Chondrocyte (in vitro differentiated cells): ENCODE data around the gene MMP15. TPM values are rescaled to one million over a fixed set of nuclear protein-coding genes. Genes with fewer than 3 reads are reported as not detected.

Source experiments
- DNase-seq: peaks from one replicate; pipeline ENCODE4 v3.0.0; 2021; ENCODE audit warnings: mixed read lengths, low spot score
- H3K27ac Mint-ChIP-seq: one replicate; pipeline ENCODE4 v1.8.0; 2021; ENCODE audit warnings: mild to moderate bottlenecking, moderate library complexity, mixed read lengths; ENCODE audit not compliant: unreplicated experiment
- H3K27me3 Mint-ChIP-seq: 2 replicates; pipeline ENCODE4 v1.8.0; 2021; ENCODE audit warnings: low read depth, mixed read lengths
- H3K36me3 Mint-ChIP-seq: 2 replicates; pipeline ENCODE4 v1.8.0; 2021; ENCODE audit warnings: low read depth, mixed read lengths
- H3K4me1 Mint-ChIP-seq: 2 replicates; pipeline ENCODE4 v1.8.0; 2021; ENCODE audit warnings: low read depth, mild to moderate bottlenecking, mixed read lengths
- H3K4me3 Mint-ChIP-seq: one replicate; pipeline ENCODE4 v1.8.0; 2021; ENCODE audit warnings: mild to moderate bottlenecking, moderate library complexity, mixed read lengths; ENCODE audit not compliant: unreplicated experiment
- H3K9me3 Mint-ChIP-seq: 2 replicates; pipeline ENCODE4 v1.8.0; 2021; ENCODE audit warnings: low read depth, mixed read lengths
- total RNA-seq: library from RNA; stranded (reverse); gene quantifications from 3 replicates; pipeline ENCODE4 v1.2.1, GENCODE V29; 2021
- TF ChIP-seq, protein P1 (sequence below): fragments of 200-600 bp; sonication (generic); IDR thresholded peaks from 2 replicates; pipeline ENCODE4 v1.5.0; 2021; ENCODE audit warnings: antibody characterized with exemption, mild to moderate bottlenecking, moderate library complexity

MMP15 gene
- total RNA-seq, 1 donor from 2014 or later: 12.0 TPM

DNA sequence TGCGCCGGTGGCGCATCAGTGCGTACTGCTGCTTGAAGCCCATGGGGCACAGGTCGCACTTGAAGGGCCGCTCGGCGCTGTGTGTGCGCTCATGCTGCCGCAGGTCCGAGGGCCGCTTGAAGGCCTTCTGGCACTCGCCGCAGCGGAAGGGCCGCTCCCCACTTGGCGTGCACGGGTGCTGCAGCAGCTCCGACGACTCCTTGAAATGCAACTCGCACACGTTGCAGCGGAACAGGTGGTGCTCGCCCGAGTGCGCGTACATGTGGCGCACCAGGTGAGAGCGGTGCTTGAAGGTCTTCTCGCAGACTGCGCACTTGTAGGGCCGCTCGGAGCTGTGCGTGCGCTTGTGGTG is 28.4 kb upstream of the MMP15 start:
- TF ChIP-seq, protein P1, sequence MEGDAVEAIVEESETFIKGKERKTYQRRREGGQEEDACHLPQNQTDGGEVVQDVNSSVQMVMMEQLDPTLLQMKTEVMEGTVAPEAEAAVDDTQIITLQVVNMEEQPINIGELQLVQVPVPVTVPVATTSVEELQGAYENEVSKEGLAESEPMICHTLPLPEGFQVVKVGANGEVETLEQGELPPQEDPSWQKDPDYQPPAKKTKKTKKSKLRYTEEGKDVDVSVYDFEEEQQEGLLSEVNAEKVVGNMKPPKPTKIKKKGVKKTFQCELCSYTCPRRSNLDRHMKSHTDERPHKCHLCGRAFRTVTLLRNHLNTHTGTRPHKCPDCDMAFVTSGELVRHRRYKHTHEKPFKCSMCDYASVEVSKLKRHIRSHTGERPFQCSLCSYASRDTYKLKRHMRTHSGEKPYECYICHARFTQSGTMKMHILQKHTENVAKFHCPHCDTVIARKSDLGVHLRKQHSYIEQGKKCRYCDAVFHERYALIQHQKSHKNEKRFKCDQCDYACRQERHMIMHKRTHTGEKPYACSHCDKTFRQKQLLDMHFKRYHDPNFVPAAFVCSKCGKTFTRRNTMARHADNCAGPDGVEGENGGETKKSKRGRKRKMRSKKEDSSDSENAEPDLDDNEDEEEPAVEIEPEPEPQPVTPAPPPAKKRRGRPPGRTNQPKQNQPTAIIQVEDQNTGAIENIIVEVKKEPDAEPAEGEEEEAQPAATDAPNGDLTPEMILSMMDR: no peak
- Mint-ChIP-seq H3K4me1 (peaks cover 27% of the 10 kb centered on the region), H3K4me3 (no peak overlapping the region), H3K36me3 (peaks cover 5% of the 10 kb centered on the region), H3K27ac (no peak overlapping the region), H3K27me3 (no peaks in the 10 kb centered on the region), H3K9me3 (no peaks in the 10 kb centered on the region)
- DNase-seq: peak; percentile 91

DNA sequence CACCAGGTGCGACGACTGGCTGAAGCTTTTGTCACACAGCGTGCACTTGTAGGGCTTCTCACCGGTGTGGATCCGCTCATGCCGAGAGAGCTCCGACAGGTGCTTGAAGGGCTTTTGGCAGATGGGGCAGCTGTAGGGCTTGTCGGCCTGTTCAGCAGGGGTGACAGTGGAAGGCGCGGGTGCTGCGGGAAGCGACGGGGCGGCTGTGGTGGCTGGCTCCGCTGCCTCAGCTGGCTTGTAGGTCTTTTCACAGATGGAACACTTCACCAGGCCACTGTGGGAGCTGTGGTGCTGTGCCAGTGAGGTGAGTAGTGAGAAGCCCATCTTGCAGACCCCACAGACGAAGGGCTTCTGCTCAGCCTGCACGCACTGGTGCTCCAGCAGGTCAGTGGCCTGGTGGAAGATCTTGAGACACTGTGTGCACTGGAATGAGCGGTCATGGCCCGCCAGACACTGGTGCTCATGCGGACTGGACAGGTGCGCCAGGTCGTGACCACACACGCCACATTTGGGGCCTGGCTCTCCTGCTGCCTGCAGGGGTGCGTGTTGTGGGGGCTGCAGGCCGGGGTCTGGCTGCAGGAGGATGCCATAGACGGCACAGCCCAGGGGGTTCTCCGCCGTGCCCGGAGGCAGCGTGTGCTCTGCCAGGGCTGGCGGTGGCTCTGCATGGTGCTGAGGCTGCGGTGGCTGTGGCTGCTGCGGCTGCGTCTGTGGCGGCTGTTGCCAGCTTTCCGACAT is 27.9 kb upstream of the MMP15 start:
- H3K4me3 Mint-ChIP-seq: no peak overlapping the region
- no peaks in the 10 kb centered on the region for H3K9me3 Mint-ChIP-seq
- H3K36me3 Mint-ChIP-seq: peaks cover 7% of the 10 kb centered on the region
- TF ChIP-seq, protein P1: no peak
- DNase-seq: peak; percentile 90
- H3K27me3 Mint-ChIP-seq: no peaks in the 10 kb centered on the region
- H3K27ac Mint-ChIP-seq: peak overlapping the region; percentile 27
- H3K4me1 Mint-ChIP-seq: peaks cover 27% of the 10 kb centered on the region

DNA sequence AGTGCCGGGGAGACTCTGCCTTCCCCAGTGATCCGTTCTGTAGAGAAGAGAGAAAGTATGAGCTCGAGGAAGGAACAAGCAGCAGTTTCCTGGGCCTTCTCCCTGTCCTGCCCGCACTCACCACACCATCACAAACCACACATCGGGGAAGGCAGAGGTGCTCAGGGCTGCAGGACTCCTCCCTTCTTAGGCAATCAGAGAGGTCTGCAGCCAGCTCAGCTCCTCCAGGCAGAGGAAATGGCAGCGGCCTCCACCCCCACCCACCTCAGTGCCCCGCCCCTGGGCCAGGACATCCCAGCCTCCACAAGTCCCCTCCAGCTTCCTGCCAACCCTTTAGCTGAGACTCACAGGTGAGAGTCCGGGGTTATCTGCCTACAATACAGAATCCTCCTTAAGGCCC is 27.1 kb upstream of the MMP15 start:
- DNase-seq: peak; percentile 65
- Mint-ChIP-seq H3K4me1 (peaks cover 27% of the 10 kb centered on the region), H3K27ac (no peak overlapping the region), H3K36me3 (peaks cover 7% of the 10 kb centered on the region), H3K4me3 (no peak overlapping the region), H3K9me3 (no peaks in the 10 kb centered on the region), H3K27me3 (no peaks in the 10 kb centered on the region)
- TF ChIP-seq, protein P1: no peak

DNA sequence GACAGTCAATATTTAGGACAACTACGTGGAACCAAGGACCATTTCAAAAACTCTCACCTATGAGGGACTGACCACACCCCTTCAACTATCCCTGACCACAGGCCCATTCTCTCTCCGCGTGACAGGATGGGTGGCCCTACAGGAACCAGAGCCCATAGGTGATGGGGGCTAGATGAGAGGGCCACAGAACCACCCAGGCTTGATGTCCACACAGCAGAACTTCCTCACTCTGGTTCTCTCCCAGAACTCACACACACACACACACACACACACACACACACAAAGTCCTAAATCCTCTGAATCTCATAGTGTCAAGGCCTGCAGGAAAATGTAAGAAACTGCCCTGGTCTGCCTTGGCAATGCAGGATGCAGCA is 26.6 kb upstream of the MMP15 start:
- Mint-ChIP-seq H3K4me1 (peaks cover 27% of the 10 kb centered on the region), H3K27ac (no peak overlapping the region), H3K27me3 (no peaks in the 10 kb centered on the region), H3K4me3 (peak overlapping the region; percentile 75), H3K9me3 (no peaks in the 10 kb centered on the region), H3K36me3 (peaks cover 7% of the 10 kb centered on the region)
- peak; percentile 27 for DNase-seq
- TF ChIP-seq, protein P1: no peak

DNA sequence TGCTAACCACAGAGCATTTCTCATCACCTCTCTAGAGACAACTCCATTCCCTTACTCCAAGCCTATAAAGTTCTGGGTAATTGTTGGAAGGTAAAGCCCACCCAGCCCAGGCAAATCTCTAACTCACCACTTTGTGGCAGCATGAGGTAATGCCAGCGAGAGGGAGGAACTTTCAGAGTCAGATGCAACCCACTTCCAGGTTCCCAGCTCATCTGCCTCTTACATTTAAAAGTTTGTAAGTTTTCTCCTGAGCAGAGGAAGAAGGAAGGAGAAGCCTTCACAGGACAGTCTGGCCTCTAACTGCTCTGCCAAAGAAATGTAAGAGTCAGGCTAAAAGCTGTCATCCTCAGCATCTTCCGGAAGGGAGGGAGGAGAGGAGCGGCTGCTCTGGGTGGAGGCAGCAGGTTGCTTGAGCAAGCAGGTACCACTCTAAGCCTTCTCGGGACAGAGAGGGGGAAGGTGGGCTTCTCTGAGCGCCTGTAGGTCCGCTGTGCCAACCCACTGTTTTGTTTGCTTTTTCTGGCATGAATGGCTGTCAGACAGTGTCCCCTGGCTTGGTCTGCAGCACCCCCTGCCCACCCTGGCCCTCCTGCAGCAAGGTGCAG is 26.1 kb upstream of the MMP15 start:
- Mint-ChIP-seq H3K27me3 (no peaks in the 10 kb centered on the region), H3K4me1 (peaks cover 27% of the 10 kb centered on the region), H3K36me3 (peaks cover 8% of the 10 kb centered on the region), H3K27ac (peak overlapping the region; percentile 73), H3K4me3 (peak overlapping the region; percentile 75), H3K9me3 (no peaks in the 10 kb centered on the region)
- TF ChIP-seq, protein P1: peak; percentile 30
- no peak for DNase-seq
